ENCODE data around the gene EYS.

The EYS gene

GRCh38 chr6:65199121-65199520 is 507.9 kb downstream of the EYS start:
- no peak for DNase-seq

GRCh38 chr6:65191471-65191870 is 515.6 kb downstream of the EYS start:
- no peak for DNase-seq

GRCh38 chr6:65189236-65189881 is 517.7 kb downstream of the EYS start:
- no peak for DNase-seq

- no peak for DNase-seq
Observed at GRCh38 chr6:65186826-65187225, 520.2 kb downstream of the EYS start.

GRCh38 chr6:65182681-65183080 is 524.3 kb downstream of the EYS start:
- DNase-seq: no peak

- no peak for DNase-seq
Observed at GRCh38 chr6:65170273-65170672, 536.8 kb downstream of the EYS start.

- DNase-seq: no peak
Observed at GRCh38 chr6:65161661-65162060, 545.4 kb downstream of the EYS start.

- DNase-seq: no peak
Observed at GRCh38 chr6:65157025-65157424, 550.0 kb downstream of the EYS start.

GRCh38 chr6:65155083-65155482 is 551.9 kb downstream of the EYS start:
- DNase-seq: no peak

- DNase-seq: no peak
Observed at GRCh38 chr6:65149841-65150240, 557.2 kb downstream of the EYS start.

GRCh38 chr6:65148839-65149238 is 558.2 kb downstream of the EYS start:
- no peak for DNase-seq

- no peak for DNase-seq
Observed at GRCh38 chr6:65135567-65135966, 571.5 kb downstream of the EYS start.

GRCh38 chr6:65126667-65127066 is 580.4 kb downstream of the EYS start:
- DNase-seq: no peak

- DNase-seq: no peak
Observed at GRCh38 chr6:65123521-65123920, 583.5 kb downstream of the EYS start.

- DNase-seq: no peak
Observed at GRCh38 chr6:65117817-65118409, 589.1 kb downstream of the EYS start.

GRCh38 chr6:65116326-65116725 is 590.7 kb downstream of the EYS start:
- DNase-seq: no peak

GRCh38 chr6:65113581-65113980 is 593.4 kb downstream of the EYS start:
- DNase-seq: no peak

GRCh38 chr6:65112435-65112834 is 594.6 kb downstream of the EYS start:
- DNase-seq: no peak

GRCh38 chr6:65110031-65110430 is 597.0 kb downstream of the EYS start:
- no peak for DNase-seq

- no peak for DNase-seq
Observed at GRCh38 chr6:65098349-65098748, 608.7 kb downstream of the EYS start.

GRCh38 chr6:65091561-65091960 is 615.5 kb downstream of the EYS start:
- no peak for DNase-seq

- no peak for DNase-seq
Observed at GRCh38 chr6:65088575-65088974, 618.5 kb downstream of the EYS start.

- DNase-seq: no peak
Observed at GRCh38 chr6:65081756-65082155, 625.3 kb downstream of the EYS start.

- DNase-seq: no peak
Observed at GRCh38 chr6:65075705-65076230, 631.3 kb downstream of the EYS start.

GRCh38 chr6:65072500-65072899 is 634.5 kb downstream of the EYS start:
- no peak for DNase-seq

Data from hippocampal formation (tissue), 2 donors.